Skeletal muscle tissue (tissue), 4 donors: Measurements from ENCODE around the gene ZNF784. TPM values are rescaled to one million over a fixed set of nuclear protein-coding genes. Genes with fewer than 3 reads are reported as not detected.

Experiments
- H3K27ac ChIP-seq: one replicate; pipeline ENCODE4 v1.7.0; 2013; ENCODE audit warnings: mild to moderate bottlenecking, low read depth, low read length, inconsistent platforms
- H3K27me3 ChIP-seq, 3 donors: one replicate each; pipeline ENCODE4 v1.7.0; 2013; ENCODE audit warnings: low read length in 3 of 3; ENCODE audit not compliant: control insufficient read depth in 3 of 3, insufficient read depth in 3 of 3
- H3K36me3 ChIP-seq, 3 donors: one replicate each; pipeline ENCODE4 v1.7.0; 2013; ENCODE audit warnings: low read length in 3 of 3; ENCODE audit not compliant: control insufficient read depth in 3 of 3, insufficient read depth in 3 of 3
- H3K4me1 ChIP-seq, 3 donors: one replicate each; pipeline ENCODE4 v1.7.0; 2013; ENCODE audit warnings: low read length in 3 of 3, mild to moderate bottlenecking in 3 of 3; ENCODE audit not compliant: control insufficient read depth in 3 of 3, insufficient read depth in 3 of 3
- H3K4me3 ChIP-seq, 3 donors: one replicate each; pipeline ENCODE4 v1.7.0; 2013; ENCODE audit warnings: low read length in 3 of 3
- H3K9ac ChIP-seq, 3 donors: one replicate each; pipeline ENCODE4 v1.7.0; 2013; ENCODE audit warnings: low read length in 3 of 3, mild to moderate bottlenecking in 3 of 3, moderate library complexity in 2 of 3, low read depth in 1 of 3
- H3K9me3 ChIP-seq, 3 donors: one replicate each; pipeline ENCODE4 v1.7.0; 2013; ENCODE audit warnings: low read length in 3 of 3; ENCODE audit not compliant: control insufficient read depth in 3 of 3
- total RNA-seq: library from RNA; depleted of rRNA; stranded (reverse); fragments of >200 nt; gene quantifications from one replicate; pipeline ENCODE4 v1.2.3, GENCODE V29; 2014
- donor health status: Osteomylitis.

Gene ZNF784
- total RNA-seq, 1 donor from 2014 or later = 8.9 TPM

- no peaks in the 10 kb centered on the region for H3K9me3 ChIP-seq
- no peak overlapping the region for H3K4me3 ChIP-seq
- H3K36me3 ChIP-seq = peaks cover under 1 to 6% (median 2%) of the 10 kb centered on the region in 3 donors
- peaks cover 24 to 26% (median 24%) of the 10 kb centered on the region in 3 donors for H3K4me1 ChIP-seq
- H3K9ac ChIP-seq = no peak overlapping the region
- no peak overlapping the region for H3K27ac ChIP-seq
- H3K27me3 ChIP-seq = no peaks in the 10 kb centered on the region
These were observed 26.4 kb upstream of the ZNF784 start for GRCh38 chr19:55650602-55651230.

DNA sequence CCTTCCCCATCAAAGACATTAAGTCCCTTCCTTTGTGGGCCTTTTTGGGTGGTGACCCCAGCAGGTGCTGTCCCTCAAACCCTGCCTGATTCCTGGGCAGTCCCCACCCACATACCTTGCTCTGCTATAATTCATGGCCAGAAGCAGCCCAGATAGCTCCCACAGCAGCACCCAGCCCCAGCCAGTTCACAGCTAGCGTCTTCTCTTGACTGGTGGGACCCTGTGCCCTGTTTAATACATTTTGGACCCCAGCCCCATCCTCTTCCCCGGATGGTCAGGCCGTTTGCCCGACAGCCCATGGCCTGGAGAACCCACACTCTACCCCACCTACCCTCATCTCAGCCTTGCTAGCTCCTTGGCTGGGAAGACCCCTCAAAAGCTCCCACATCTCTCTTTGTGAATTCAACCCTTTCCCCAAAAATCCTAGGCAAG is 25.8 kb upstream of the ZNF784 start:
- Histone ChIP-seq H3K4me3 (no peak overlapping the region), H3K27me3 (no peaks in the 10 kb centered on the region)

GRCh38 chr19:55649268-55650125 is 25.1 kb upstream of the ZNF784 start:
- Histone ChIP-seq H3K27me3 (no peaks in the 10 kb centered on the region), H3K27ac (no peak overlapping the region), H3K4me3 (peak overlapping the region; percentile 78 to 87 (median 85)), H3K4me1 (peaks cover 26 to 32% (median 27%) of the 10 kb centered on the region in 3 donors), H3K9me3 (no peaks in the 10 kb centered on the region), H3K36me3 (peaks cover 12 to 16% (median 12%) of the 10 kb centered on the region in 3 donors), H3K9ac (peak overlapping the region in 1 of 3 donors; percentile 88)

More for the DNA sequence above, 25.8 kb upstream of the ZNF784 start:
- Histone ChIP-seq H3K9me3 (no peaks in the 10 kb centered on the region), H3K27ac (no peak overlapping the region), H3K4me1 (peaks cover 20 to 26% (median 22%) of the 10 kb centered on the region in 3 donors), H3K36me3 (peaks cover 6 to 11% (median 7%) of the 10 kb centered on the region in 3 donors), H3K9ac (no peak overlapping the region)

GRCh38 chr19:55648585-55649267 is 24.4 kb upstream of the ZNF784 start:
- no peaks in the 10 kb centered on the region for H3K27me3 ChIP-seq
- no peaks in the 10 kb centered on the region for H3K9me3 ChIP-seq
- H3K9ac ChIP-seq = peak overlapping the region; percentile 80 to 88 (median 87)
- H3K27ac ChIP-seq = peak overlapping the region; percentile 60
- H3K36me3 ChIP-seq = peaks cover 12 to 16% (median 14%) of the 10 kb centered on the region in 3 donors
- peaks cover 32 to 40% (median 35%) of the 10 kb centered on the region in 3 donors for H3K4me1 ChIP-seq
- peak overlapping the region; percentile 78 to 87 (median 85) for H3K4me3 ChIP-seq

DNA sequence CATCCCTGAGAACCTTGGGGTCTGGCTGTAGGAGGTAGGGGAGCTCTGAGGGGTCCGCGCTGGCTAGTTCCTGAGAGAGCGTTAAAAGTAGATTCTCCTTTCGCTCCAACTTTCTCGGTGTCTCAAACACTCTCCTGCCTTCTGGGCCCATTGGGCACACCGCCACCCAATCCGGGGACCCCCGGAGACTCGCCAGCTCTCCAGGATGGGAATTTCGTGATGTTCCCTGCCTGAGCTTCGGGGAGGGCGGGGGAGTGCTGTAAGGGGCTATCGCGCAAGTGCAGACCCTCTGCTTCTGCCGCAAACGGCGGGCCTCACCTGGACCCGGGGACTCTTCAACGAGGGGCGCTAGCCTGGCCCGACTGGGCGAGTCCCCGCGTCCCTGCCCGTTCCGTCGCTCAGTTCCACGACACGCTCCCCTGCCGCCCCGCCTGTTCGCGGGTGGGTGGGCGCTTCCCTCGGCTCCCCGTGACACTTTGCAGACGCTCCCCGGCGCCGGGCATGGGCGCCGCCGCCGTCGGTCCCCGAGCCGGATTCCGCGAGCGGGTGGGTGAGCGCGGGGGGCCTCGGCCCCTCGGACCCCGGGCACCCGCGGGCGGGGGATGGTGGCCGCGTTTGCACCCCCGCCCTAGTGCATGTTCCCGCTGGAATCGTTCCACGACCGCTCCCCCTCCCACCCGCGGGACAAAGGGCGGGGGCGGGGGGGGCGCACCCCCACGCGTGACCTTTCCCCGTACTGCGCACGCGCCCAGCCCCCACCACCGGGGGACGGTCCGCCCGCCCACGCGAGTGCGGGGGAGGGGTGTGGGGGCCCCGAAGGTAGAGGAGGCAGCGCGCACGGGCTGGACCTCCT is 23.6 kb upstream of the ZNF784 start, which contains the start of gene CCDC106:
TSS of gene CCDC106 (plus strand) at position 481 of the 853 bp plus-strand sequence. CDS start 835 bp downstream, outside the sequence.
- H3K4me3 ChIP-seq = peak within 1 kb of the TSS; percentile 78 to 87 (median 85)
- no peaks in the 10 kb centered on the region for H3K27me3 ChIP-seq
- H3K4me1 ChIP-seq = peaks cover 36 to 44% (median 38%) of the 10 kb centered on the region in 3 donors
- H3K9ac ChIP-seq = peak within 1 kb of the TSS; percentile 80 to 88 (median 87)
- peaks cover 12 to 16% (median 14%) of the 10 kb centered on the region in 3 donors for H3K36me3 ChIP-seq
- no peaks in the 10 kb centered on the region for H3K9me3 ChIP-seq
- peak within 1 kb of the TSS; percentile 60 for H3K27ac ChIP-seq

GRCh38 chr19:55646889-55647731 is 22.7 kb upstream of the ZNF784 start:
- H3K4me1 ChIP-seq = peaks cover 45 to 51% (median 46%) of the 10 kb centered on the region in 3 donors
- H3K27ac ChIP-seq = peak overlapping the region; percentile 60
- no peaks in the 10 kb centered on the region for H3K27me3 ChIP-seq
- peaks cover 12 to 15% (median 14%) of the 10 kb centered on the region in 3 donors for H3K36me3 ChIP-seq
- no peaks in the 10 kb centered on the region for H3K9me3 ChIP-seq
- H3K4me3 ChIP-seq = peak overlapping the region; percentile 78 to 87 (median 85)
- peak overlapping the region; percentile 80 to 88 (median 87) for H3K9ac ChIP-seq

- Histone ChIP-seq H3K4me1 (peaks cover 52 to 56% (median 55%) of the 10 kb centered on the region in 3 donors), H3K4me3 (no peak overlapping the region), H3K36me3 (peaks cover 10 to 14% (median 12%) of the 10 kb centered on the region in 3 donors), H3K27me3 (no peaks in the 10 kb centered on the region), H3K9ac (no peak overlapping the region), H3K27ac (no peak overlapping the region), H3K9me3 (no peaks in the 10 kb centered on the region)
These were observed 21.1 kb upstream of the ZNF784 start for GRCh38 chr19:55645512-55645881.

DNA sequence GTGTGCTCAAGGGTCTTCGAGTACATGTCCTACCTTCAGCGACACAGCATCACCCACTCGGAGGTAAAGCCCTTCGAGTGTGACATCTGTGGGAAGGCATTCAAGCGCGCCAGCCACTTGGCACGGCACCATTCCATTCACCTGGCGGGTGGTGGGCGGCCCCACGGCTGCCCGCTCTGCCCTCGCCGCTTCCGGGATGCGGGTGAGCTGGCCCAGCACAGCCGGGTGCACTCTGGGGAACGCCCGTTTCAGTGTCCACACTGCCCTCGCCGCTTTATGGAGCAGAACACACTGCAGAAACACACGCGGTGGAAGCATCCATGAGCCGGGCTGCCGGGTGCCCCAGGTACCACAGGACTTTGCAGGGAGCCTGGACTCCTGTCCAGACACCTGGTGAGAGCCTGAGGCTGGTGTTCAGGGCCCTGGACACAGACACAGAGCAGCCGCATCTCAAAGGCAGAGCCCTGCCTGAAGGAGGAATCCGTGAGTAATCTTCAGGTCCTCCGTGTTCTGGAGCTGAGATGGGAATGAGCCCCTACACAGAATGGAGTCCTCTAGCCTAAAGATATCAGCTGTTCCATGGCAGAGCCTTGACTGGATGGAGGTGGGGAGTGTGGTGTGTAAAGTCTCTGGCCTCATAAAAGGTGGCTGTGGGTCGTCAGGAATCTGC is 20.6 kb upstream of the ZNF784 start:
- H3K9me3 ChIP-seq = no peaks in the 10 kb centered on the region
- no peak overlapping the region for H3K27ac ChIP-seq
- peak overlapping the region in 1 of 3 donors; percentile 82 for H3K4me3 ChIP-seq
- H3K4me1 ChIP-seq = peaks cover 57 to 61% (median 60%) of the 10 kb centered on the region in 3 donors
- peak overlapping the region in 1 of 3 donors; percentile 78 for H3K9ac ChIP-seq
- peaks cover 10 to 14% (median 10%) of the 10 kb centered on the region in 3 donors for H3K36me3 ChIP-seq
- H3K27me3 ChIP-seq = no peaks in the 10 kb centered on the region
